ENCODE measurements around the gene FBXW5. TPM values are rescaled to one million over a fixed set of nuclear protein-coding genes. Genes with fewer than 3 reads are reported as not detected.

Gene FBXW5
- total and polyA plus RNA-seq, 9 of the 15 experiments (the other 6 are each of a cell fraction or from before 2014, with no cell fraction given) = 0.21 to 128 (median 37.0) TPM

GRCh38 chr9:136982232-136983051 lies 37.9 kb upstream of the FBXW5 start, which contains the start of gene LCNL1 (continued):
- no peak for TF ChIP-seq TRIM25 (IDR thresholded peaks at IDR 0.05; ENCODE audit: borderline replicate concordance)
- TF ChIP-seq XRCC5 (IDR thresholded peaks at IDR 0.05; ENCODE audit: low read depth, low read length) = no peak
- no peak for TF ChIP-seq BHLHE40 (IDR thresholded peaks at IDR 0.05; ENCODE audit: low read length)
- TF ChIP-seq BRF2 (IDR thresholded peaks at IDR 0.05; ENCODE audit: borderline replicate concordance, insufficient read depth, insufficient read length) = no peak
- TF ChIP-seq ZBTB40 (IDR thresholded peaks at IDR 0.05) = no peak
- TF ChIP-seq ZBTB40 (CRISPR knock-in tag; IDR thresholded peaks at IDR 0.05) = no peak
- no peak for TF ChIP-seq COPS2 (conservative IDR thresholded peaks at IDR 0.05)
- no peak for TF ChIP-seq SRSF1 (IDR thresholded peaks at IDR 0.05; ENCODE audit: low read depth, low read length)
- no peak for TF ChIP-seq SMAD1 (IDR thresholded peaks at IDR 0.05; ENCODE audit: low read depth, low read length, partially characterized antibody)
- no peak for TF ChIP-seq SRSF9 (IDR thresholded peaks at IDR 0.05; ENCODE audit: borderline replicate concordance, low read depth, low read length)

All from K562 (cell line).